Measurements from ENCODE around the gene RNF225.

DNA sequence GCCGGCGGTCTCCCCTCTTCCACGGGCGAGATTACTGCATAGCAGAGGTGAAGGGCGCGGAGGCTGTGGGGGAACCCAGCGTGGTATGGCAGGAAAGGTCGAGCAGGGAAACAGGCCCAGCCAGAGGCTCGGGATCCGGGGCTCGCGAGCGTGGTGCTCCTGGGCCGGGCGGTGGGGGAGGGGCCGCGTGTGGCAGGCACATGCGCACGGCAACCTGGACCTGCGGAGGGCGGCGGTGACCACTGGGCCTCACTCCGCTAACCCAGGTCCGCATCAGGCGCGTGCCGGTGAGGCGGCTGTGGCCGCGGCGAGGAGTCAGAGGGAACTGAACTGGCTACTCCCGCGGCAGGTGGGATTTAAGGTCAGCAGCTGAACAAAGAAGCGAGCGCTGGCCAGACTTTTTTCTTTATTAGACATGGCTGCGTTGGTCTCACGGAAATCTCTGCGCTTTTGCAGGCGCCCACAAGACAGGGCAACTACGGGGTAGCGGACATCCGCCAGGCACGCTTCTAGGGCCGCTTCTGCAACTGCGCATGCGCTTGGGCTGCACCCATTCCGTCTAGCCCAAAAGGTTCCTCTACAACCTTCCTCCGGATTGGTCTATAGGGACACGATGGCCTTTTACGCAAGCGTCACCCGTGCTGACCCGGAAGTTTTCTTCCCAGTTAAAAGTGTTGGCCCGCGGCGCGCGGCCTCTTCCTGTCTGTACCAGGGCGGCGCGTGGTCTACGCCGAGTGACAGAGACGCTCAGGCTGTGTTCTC, 8.7 kb upstream of the RNF225 start, which contains the start of gene RPS5:
- TF ChIP-seq ZEB1 (IDR thresholded peaks at IDR 0.05; ENCODE audit: insufficient replicate concordance, low read depth) (peak; percentile 67), TBX3 (IDR thresholded peaks at IDR 0.05; ENCODE audit: borderline replicate concordance) (no peak), ZNF296 (CRISPR knock-in tag; conservative IDR thresholded peaks at IDR 0.05) (no peak)
